GM19240 (cell line): Measurements from ENCODE around the gene PNMA1.

Experiments
- DNase-seq: peaks from one replicate; pipeline ENCODE4 v3.0.0; 2011; ENCODE audit warnings: low spot score; ENCODE audit not compliant: insufficient read length

The PNMA1 gene

GRCh38 chr14:73667854-73668253, 46.3 kb downstream of the PNMA1 start:
- DNase-seq, result no peak

GRCh38 chr14:73666583-73666982, 47.6 kb downstream of the PNMA1 start:
- DNase-seq, result no peak

GRCh38 chr14:73665130-73665529, 49.1 kb downstream of the PNMA1 start:
- DNase-seq, result no peak

GRCh38 chr14:73663548-73664212, 50.5 kb downstream of the PNMA1 start:
- DNase-seq, result no peak

- DNase-seq, result no peak
These were observed 51.7 kb downstream of the PNMA1 start for GRCh38 chr14:73662487-73662943.

- no peak for DNase-seq
These were observed 52.3 kb downstream of the PNMA1 start for GRCh38 chr14:73661872-73662271.
